Activated CD4-positive, alpha-beta memory T cell treated with anti-CD3 and anti-CD28 coated beads, Interleukin-2, amount 10 ng/mL, durations not matched to agents 7 days and 5 days (primary cell): ENCODE measurements around the gene MPI. TPM values are rescaled to one million over a fixed set of nuclear protein-coding genes. Genes with fewer than 3 reads are reported as not detected.
"Not testable (repeated sequence)": the region's sequence is repeated elsewhere in the genome, so short reads cannot be mapped to it uniquely, and the experiment has no call there.

Source experiments
- CTCF ChIA-PET: fragments of 350-600 bp; sonication (Branson Sonifier 250); formaldehyde crosslinking; loops from one replicate; lab custom pipeline; 2021; ENCODE audit warnings: antibody characterized with exemption, inconsistent platforms; lab: Charles Lee
- POLR2A ChIA-PET: fragments of 350-600 bp; sonication (Branson Sonifier 250); formaldehyde crosslinking; loops from one replicate; lab custom pipeline; 2021; ENCODE audit warnings: antibody characterized with exemption; lab: Charles Lee
- DNase-seq: peaks from one replicate; pipeline ENCODE4 v3.0.0-alpha.2; 2020
- H3K27ac Mint-ChIP-seq: one replicate; pipeline ENCODE4 v1.8.0; 2021; ENCODE audit warnings: mild to moderate bottlenecking, mixed read lengths
- H3K27me3 Mint-ChIP-seq: one replicate; pipeline ENCODE4 v1.8.0; 2021; ENCODE audit warnings: mixed read lengths
- H3K36me3 Mint-ChIP-seq: one replicate; pipeline ENCODE4 v1.8.0; 2021; ENCODE audit warnings: low read depth, mixed read lengths
- H3K4me1 Mint-ChIP-seq: one replicate; pipeline ENCODE4 v1.8.0; 2021; ENCODE audit warnings: mixed read lengths
- H3K4me3 Mint-ChIP-seq: one replicate; pipeline ENCODE4 v1.8.0; 2021; ENCODE audit warnings: mild to moderate bottlenecking, mixed read lengths
- H3K9me3 Mint-ChIP-seq: one replicate; pipeline ENCODE4 v1.8.0; 2021; ENCODE audit warnings: mixed read lengths
- total RNA-seq, 2 experiments: library from RNA; stranded (reverse); gene quantifications; one replicate each; pipeline ENCODE4 v1.2.3, GENCODE V29; 2021

The MPI gene
- total RNA-seq, 2 experiments from 2014 or later: 82.8 to 92.9 TPM

DNA sequence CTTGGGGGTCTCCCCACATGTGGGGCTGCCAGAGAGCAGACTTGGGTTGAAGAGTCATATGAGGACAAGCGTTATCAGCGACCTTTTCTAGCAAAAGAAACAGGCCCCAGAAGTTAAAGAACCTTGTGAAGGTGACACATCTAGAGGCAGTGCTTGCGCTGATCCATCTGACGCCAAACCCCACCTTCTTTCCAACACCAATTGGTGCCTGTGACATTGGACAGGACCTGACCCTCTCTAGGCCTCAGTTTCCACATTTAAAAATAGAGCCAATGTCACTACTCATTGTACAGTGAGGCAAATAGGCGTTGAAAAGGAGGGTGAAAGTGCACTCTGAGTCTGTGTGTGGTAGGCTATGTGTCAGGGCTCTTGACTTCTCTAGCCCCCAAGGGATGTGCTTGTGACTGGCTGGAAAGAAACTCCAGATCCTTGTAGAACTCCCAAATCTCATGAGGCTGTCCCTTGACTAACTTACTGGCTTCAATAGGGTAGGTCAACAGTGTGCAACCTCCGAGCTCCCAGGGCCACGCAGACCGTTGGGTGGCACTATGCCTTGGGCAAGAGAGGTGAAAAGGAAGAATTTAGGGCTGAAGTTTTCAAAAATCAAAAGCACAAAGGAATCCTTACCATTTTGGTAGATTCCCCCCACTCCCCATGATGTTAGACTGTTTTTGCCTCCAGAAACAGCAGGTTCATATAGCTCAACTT, 17.5 kb downstream of the MPI start:
- ChIA-PET CTCF (interaction anchor here (0.9 to 3.8 kb wide), 11 partner anchors 9 to 275 kb away, joined by 3 to 15 read pairs (median 6); partner anchors contain the start of gene ULK3), POLR2A (interaction anchor here (0.5 to 9.1 kb wide), 25 partner anchors 10 to 461 kb away, joined by 3 to 121 read pairs (median 5); partner anchors contain the start of genes C15orf39, COX5A, CYP1A1 and MAN2C1)
- H3K27me3 Mint-ChIP-seq: no peaks in the 10 kb centered on the region

DNA sequence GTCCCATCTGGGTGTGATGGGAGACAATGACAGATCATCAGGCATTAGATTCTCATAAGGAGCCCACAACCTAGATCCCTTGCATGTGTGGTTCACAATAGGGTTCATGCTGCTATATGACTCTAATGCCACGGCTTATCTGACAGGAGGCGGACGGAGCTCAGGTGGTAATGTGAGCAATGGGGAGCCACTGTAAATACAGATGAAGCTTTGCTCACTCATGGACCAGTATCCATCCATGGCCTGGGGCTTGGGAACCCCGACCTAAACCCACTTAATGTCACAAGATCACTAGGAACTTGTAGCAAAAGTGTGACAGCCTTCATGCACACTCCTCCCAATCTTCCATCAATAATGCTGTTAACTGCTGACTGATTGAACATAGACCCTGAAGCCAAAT, 18.8 kb downstream of the MPI start:
- ChIA-PET CTCF (interaction anchor here (0.9 to 3.8 kb wide), 5 partner anchors 15 to 139 kb away, joined by 3 to 15 read pairs (median 6); partner anchors contain the start of gene ULK3), POLR2A (interaction anchor here (2.9 to 4.2 kb wide), 2 partner anchors 14 to 19 kb away, joined by 17 to 55 read pairs; partner anchors contain the start of gene MPI)
- peaks cover 38% of the 10 kb centered on the region for H3K36me3 Mint-ChIP-seq
- H3K27me3 Mint-ChIP-seq: no peaks in the 10 kb centered on the region
- no peak overlapping the region for H3K4me3 Mint-ChIP-seq
- H3K9me3 Mint-ChIP-seq: no peaks in the 10 kb centered on the region
- no peak overlapping the region for H3K27ac Mint-ChIP-seq
- no peak for DNase-seq
- peaks cover 34% of the 10 kb centered on the region for H3K4me1 Mint-ChIP-seq

More for the DNA sequence above, 17.5 kb downstream of the MPI start:
- Mint-ChIP-seq H3K4me1 (peaks cover 38% of the 10 kb centered on the region), H3K27ac (peak overlapping the region; percentile 87), H3K4me3 (peak overlapping the region; percentile 91), H3K9me3 (no peaks in the 10 kb centered on the region), H3K36me3 (peaks cover 44% of the 10 kb centered on the region)
- no peak for DNase-seq

DNA sequence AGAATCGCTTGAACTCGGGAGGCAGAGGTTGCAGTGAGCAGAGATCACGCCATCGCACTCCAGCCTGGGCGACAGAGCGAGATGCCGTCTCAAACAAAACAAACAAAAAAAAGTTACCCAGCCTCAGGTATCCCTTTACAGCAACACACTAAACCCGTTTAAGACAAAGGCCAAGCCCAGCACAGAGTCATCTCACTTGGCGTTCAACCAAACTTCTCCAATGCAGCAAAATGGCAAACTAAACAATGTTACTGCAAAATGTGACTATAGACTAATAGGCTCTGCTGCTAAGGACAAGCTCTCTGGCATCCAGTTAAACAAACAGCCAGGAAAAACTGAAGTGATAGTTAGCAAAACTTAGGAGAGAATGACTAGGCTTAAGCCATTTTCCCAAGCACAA, 23.2 kb downstream of the MPI start:
- Mint-ChIP-seq H3K27ac (no peak overlapping the region), H3K36me3 (peaks cover 39% of the 10 kb centered on the region), H3K27me3 (no peaks in the 10 kb centered on the region), H3K4me1 (no peaks in the 10 kb centered on the region), H3K9me3 (no peaks in the 10 kb centered on the region), H3K4me3 (no peak overlapping the region)
- CTCF ChIA-PET: interaction anchor here (1.3 kb wide), 2 partner anchors 11 to 141 kb away, joined by 4 to 5 read pairs; no protein-coding TSS in a partner anchor
- POLR2A ChIA-PET: interaction anchor here (0.7 kb wide), 1 partner anchor 563 kb away, joined by 3 read pairs; no protein-coding TSS in a partner anchor
- DNase-seq: no peak

GRCh38 chr15:74913799-74914198, 24.0 kb downstream of the MPI start:
- not testable (repeated sequence) for H3K27me3 Mint-ChIP-seq, H3K9me3 Mint-ChIP-seq, DNase-seq, H3K27ac Mint-ChIP-seq, H3K4me1 Mint-ChIP-seq, H3K4me3 Mint-ChIP-seq
- H3K36me3 Mint-ChIP-seq: peaks cover 46% of the 10 kb centered on the region
- ChIA-PET POLR2A (interaction anchor here (0.7 kb wide), 1 partner anchor 563 kb away, joined by 3 read pairs; no protein-coding TSS in a partner anchor), CTCF (interaction anchor here (1.3 kb wide), 1 partner anchor 12 kb away, joined by 4 read pairs; no protein-coding TSS in a partner anchor)

GRCh38 chr15:74917676-74918075, 27.8 kb downstream of the MPI start:
- no peak overlapping the region for H3K4me3 Mint-ChIP-seq
- peaks cover 65% of the 10 kb centered on the region for H3K36me3 Mint-ChIP-seq
- CTCF ChIA-PET: interaction anchor here (0.6 to 1.2 kb wide), 4 partner anchors 16 to 124 kb away, joined by 3 to 8 read pairs (median 4); no protein-coding TSS in a partner anchor
- POLR2A ChIA-PET: no interaction called here
- no peaks in the 10 kb centered on the region for H3K9me3 Mint-ChIP-seq
- DNase-seq: no peak
- no peaks in the 10 kb centered on the region for H3K27me3 Mint-ChIP-seq
- H3K4me1 Mint-ChIP-seq: peaks cover 8% of the 10 kb centered on the region
- H3K27ac Mint-ChIP-seq: no peak overlapping the region

DNA sequence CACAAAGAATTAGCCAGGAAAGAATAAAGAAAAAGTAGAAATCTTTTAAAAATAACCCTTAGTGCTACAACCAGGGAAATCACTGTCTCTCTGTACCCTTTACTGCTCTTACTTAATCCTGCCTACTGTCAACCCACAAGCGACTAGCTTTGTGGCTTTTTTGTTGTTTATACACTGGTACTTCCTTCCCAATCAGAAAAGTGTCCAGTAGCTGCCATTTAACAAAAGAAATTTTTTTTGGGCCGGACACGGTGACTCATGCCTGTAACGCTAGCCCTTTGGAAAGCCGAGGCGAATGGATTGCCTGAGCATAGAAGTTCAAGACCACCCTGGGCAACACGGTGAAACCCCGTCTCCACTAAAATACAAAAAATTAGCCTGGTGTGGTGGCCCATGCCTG, 30.6 kb downstream of the MPI start:
- no peak overlapping the region for H3K27ac Mint-ChIP-seq
- ChIA-PET CTCF (interaction anchor here (1.0 to 4.6 kb wide), 3 partner anchors 19 to 149 kb away, joined by 3 to 20 read pairs (median 5); no protein-coding TSS in a partner anchor), POLR2A (interaction anchor here (1.5 to 2.0 kb wide), 3 partner anchors 15 to 27 kb away, joined by 3 to 5 read pairs (median 4); partner anchors contain the start of gene COX5A)
- H3K4me3 Mint-ChIP-seq: no peak overlapping the region
- H3K4me1 Mint-ChIP-seq: peaks cover 15% of the 10 kb centered on the region
- no peak for DNase-seq
- peaks cover 63% of the 10 kb centered on the region for H3K36me3 Mint-ChIP-seq
- no peaks in the 10 kb centered on the region for H3K9me3 Mint-ChIP-seq
- H3K27me3 Mint-ChIP-seq: no peaks in the 10 kb centered on the region

DNA sequence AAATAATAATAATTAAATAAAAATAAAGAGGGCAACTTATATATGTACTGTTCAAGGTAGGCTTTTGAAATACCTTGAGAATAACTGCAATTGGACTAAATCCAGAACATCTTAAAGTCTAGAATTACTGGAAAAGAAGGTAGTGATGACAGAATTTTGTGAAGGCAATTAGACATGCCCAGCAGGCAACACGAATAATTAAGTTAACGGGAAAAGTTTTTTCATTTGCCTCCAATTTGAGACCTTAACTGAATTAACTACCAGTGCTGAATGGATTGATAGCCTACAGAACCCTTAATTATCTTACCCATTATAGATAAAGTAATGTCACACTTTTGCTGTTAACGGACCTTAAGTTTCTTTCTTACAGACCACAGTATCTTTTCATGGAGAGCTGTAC, 34.7 kb downstream of the MPI start:
- Mint-ChIP-seq H3K27me3 (no peaks in the 10 kb centered on the region), H3K27ac (no peak overlapping the region), H3K4me3 (no peak overlapping the region), H3K9me3 (no peaks in the 10 kb centered on the region), H3K4me1 (peaks cover 15% of the 10 kb centered on the region), H3K36me3 (peaks cover 64% of the 10 kb centered on the region)
- CTCF ChIA-PET: interaction anchor here (0.6 kb wide), 2 partner anchors 23 to 26 kb away, joined by 4 read pairs; no protein-coding TSS in a partner anchor
- POLR2A ChIA-PET: no interaction called here
- DNase-seq: no peak

GRCh38 chr15:74928771-74929198, 38.9 kb downstream of the MPI start:
- DNase-seq: no peak
- H3K27me3 Mint-ChIP-seq: no peaks in the 10 kb centered on the region
- peaks cover 20% of the 10 kb centered on the region for H3K4me1 Mint-ChIP-seq
- CTCF ChIA-PET: no interaction called here
- H3K4me3 Mint-ChIP-seq: no peak overlapping the region
- POLR2A ChIA-PET: no interaction called here
- H3K9me3 Mint-ChIP-seq: no peaks in the 10 kb centered on the region
- peaks cover 47% of the 10 kb centered on the region for H3K36me3 Mint-ChIP-seq
- H3K27ac Mint-ChIP-seq: no peak overlapping the region

GRCh38 chr15:74933573-74933972, 43.7 kb downstream of the MPI start:
- Mint-ChIP-seq H3K27me3 (no peaks in the 10 kb centered on the region), H3K4me1 (peaks cover 52% of the 10 kb centered on the region), H3K9me3 (no peaks in the 10 kb centered on the region), H3K27ac (peak overlapping the region; percentile 42), H3K36me3 (peaks cover 37% of the 10 kb centered on the region), H3K4me3 (no peak overlapping the region)
- ChIA-PET POLR2A (interaction anchor here (1.4 to 1.6 kb wide), 2 partner anchors 28 to 64 kb away, joined by 4 to 5 read pairs; no protein-coding TSS in a partner anchor), CTCF (interaction anchor here (0.7 to 3.1 kb wide), 2 partner anchors 32 to 164 kb away, joined by 4 to 14 read pairs; no protein-coding TSS in a partner anchor)
- no peak for DNase-seq

DNA sequence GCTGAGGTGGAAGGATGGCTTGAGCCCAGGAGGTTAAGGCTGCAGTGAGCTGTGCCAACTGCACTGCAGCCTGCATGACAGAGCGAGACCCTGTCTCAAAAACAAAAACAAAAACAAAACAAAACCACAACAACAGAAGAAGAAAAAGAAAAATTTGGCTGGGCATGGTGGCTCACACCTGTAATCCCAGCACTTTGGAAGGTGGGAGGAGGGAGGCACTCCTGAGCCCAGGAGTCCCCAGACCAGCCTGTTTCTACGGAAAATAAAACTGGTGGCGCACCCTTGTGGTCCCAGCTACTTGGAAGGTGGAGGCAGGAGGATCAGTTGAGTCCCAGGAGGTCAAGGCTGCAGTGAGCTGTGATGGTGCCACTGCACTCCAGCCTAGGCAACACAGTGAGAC, 45.4 kb downstream of the MPI start:
- not testable (repeated sequence) for DNase-seq, H3K27me3 Mint-ChIP-seq, H3K9me3 Mint-ChIP-seq
- H3K27ac Mint-ChIP-seq: peak overlapping the region; percentile 61
- peak overlapping the region; percentile 60 for H3K4me3 Mint-ChIP-seq
- POLR2A ChIA-PET: interaction anchor here (1.0 to 2.1 kb wide), 5 partner anchors 23 to 147 kb away, joined by 3 to 7 read pairs (median 3); partner anchors contain the start of gene FAM219B
- H3K36me3 Mint-ChIP-seq: peaks cover 26% of the 10 kb centered on the region
- CTCF ChIA-PET: interaction anchor here (0.6 to 3.1 kb wide), 5 partner anchors 15 to 164 kb away, joined by 3 to 14 read pairs (median 4); no protein-coding TSS in a partner anchor
- peaks cover 54% of the 10 kb centered on the region for H3K4me1 Mint-ChIP-seq

- H3K9me3 Mint-ChIP-seq: no peaks in the 10 kb centered on the region
- no peaks in the 10 kb centered on the region for H3K27me3 Mint-ChIP-seq
- H3K27ac Mint-ChIP-seq: peak overlapping the region; percentile 86
- peaks cover 19% of the 10 kb centered on the region for H3K36me3 Mint-ChIP-seq
- CTCF ChIA-PET: interaction anchor here (0.9 to 1.6 kb wide), 4 partner anchors 13 to 302 kb away, joined by 3 to 13 read pairs (median 5); no protein-coding TSS in a partner anchor
- peak overlapping the region; percentile 91 for H3K4me3 Mint-ChIP-seq
- no peak for DNase-seq
- POLR2A ChIA-PET: interaction anchor here (0.9 to 2.1 kb wide), 13 partner anchors 9 to 160 kb away, joined by 3 to 13 read pairs (median 5); partner anchors contain the start of genes FAM219B, PPCDC, SCAMP5 and ULK3
- H3K4me1 Mint-ChIP-seq: peaks cover 47% of the 10 kb centered on the region
These were observed 47.4 kb downstream of the MPI start for GRCh38 chr15:74937272-74937589.

DNA sequence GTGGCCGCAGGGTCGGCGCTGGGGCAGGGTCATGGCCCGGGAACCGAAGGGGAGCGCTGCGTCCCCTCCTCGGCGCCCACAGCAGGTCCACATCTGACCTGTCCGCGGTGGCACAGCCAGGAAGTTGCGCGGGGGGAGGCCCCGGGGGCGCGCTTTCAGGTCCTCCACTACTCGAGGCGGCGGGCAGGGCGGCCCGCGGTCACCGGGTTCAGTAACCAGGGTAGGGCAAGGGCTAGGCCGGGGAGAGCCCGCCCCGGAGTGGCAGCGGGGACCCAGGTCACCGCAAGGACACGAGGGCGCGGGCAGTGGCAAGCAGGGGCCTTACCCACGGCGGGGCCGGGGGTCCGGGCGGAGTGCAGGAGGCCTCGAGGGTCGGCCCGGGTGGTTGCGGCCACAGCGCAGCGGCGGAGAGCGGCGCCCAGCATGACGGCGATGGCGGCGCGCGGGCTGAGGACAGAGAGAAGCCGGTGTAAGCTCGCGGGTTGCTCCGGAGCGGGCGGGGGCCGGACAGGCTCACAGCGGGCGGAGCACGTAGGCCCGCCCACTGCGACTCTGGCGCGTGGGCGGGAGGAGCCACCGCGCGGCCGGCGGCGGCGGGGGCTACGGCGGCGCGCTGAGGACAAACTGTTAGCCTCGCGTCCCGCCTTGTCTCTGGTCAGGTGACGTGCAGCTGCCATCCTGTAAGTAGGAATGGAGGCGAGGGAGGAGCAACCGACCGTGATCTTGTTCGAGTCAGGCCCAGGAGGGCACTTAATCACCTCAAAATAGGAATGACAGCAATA, 47.9 kb downstream of the MPI start, which contains the start of gene COX5A:
TSS of gene COX5A (minus strand) at position 484 of the 782 bp plus-strand sequence. CDS start at position 425, 59 bp downstream.
- H3K4me1 Mint-ChIP-seq: peaks cover 42% of the 10 kb centered on the region
- POLR2A ChIA-PET: interaction anchor here (0.8 to 1.9 kb wide), 21 partner anchors 9 to 688 kb away, joined by 3 to 13 read pairs (median 4); partner anchors contain the start of genes CSK, FAM219B, PPCDC and RPP25
- peak within 1 kb of the TSS; percentile 87 for H3K27ac Mint-ChIP-seq
- peak within 1 kb of the TSS; percentile 91 for H3K4me3 Mint-ChIP-seq
- peak; percentile 94 for DNase-seq
- H3K27me3 Mint-ChIP-seq: no peaks in the 10 kb centered on the region
- no peaks in the 10 kb centered on the region for H3K9me3 Mint-ChIP-seq
- peaks cover 19% of the 10 kb centered on the region for H3K36me3 Mint-ChIP-seq
- CTCF ChIA-PET: interaction anchor here (0.9 to 1.6 kb wide), 6 partner anchors 13 to 303 kb away, joined by 3 to 13 read pairs (median 6); no protein-coding TSS in a partner anchor
